TTC549 (cell line): ENCODE measurements around the gene TMEM117.
"Not testable (repeated sequence)": the region's sequence is repeated elsewhere in the genome, so short reads cannot be mapped to it uniquely, and the experiment has no call there.

Source experiments
- FAIRE-seq: peaks from 2 replicates; lab custom pipeline; 2012; peaks lifted over from hg19 to GRCh38; lab: Jason Lieb, UNC

Gene TMEM117

GRCh38 chr12:44026926-44027325 lies 191.0 kb downstream of the TMEM117 start:
- FAIRE-seq = not testable (repeated sequence)

- no peak for FAIRE-seq
Observed at GRCh38 chr12:44029194-44029593, 193.3 kb downstream of the TMEM117 start.

GRCh38 chr12:44031472-44032185 lies 195.7 kb downstream of the TMEM117 start:
- no peak for FAIRE-seq

GRCh38 chr12:44034906-44035305 lies 199.0 kb downstream of the TMEM117 start:
- FAIRE-seq = no peak

- FAIRE-seq = no peak
Observed at GRCh38 chr12:44036875-44037443, 201.1 kb downstream of the TMEM117 start.

- no peak for FAIRE-seq
Observed at GRCh38 chr12:44038411-44038810, 202.5 kb downstream of the TMEM117 start.

GRCh38 chr12:44044491-44044890 lies 208.6 kb downstream of the TMEM117 start:
- FAIRE-seq = not testable (repeated sequence)

GRCh38 chr12:44046732-44047417 lies 211.0 kb downstream of the TMEM117 start:
- no peak for FAIRE-seq

- FAIRE-seq = no peak
Observed at GRCh38 chr12:44052554-44052953, 216.7 kb downstream of the TMEM117 start.

- FAIRE-seq = no peak
Observed at GRCh38 chr12:44053549-44054127, 217.8 kb downstream of the TMEM117 start.

GRCh38 chr12:44054281-44054680 lies 218.4 kb downstream of the TMEM117 start:
- no peak for FAIRE-seq

- no peak for FAIRE-seq
Observed at GRCh38 chr12:44058366-44058765, 222.5 kb downstream of the TMEM117 start.

GRCh38 chr12:44059476-44059875 lies 223.6 kb downstream of the TMEM117 start:
- FAIRE-seq = no peak

- FAIRE-seq = no peak
Observed at GRCh38 chr12:44063671-44064070, 227.8 kb downstream of the TMEM117 start.

- FAIRE-seq = no peak
Observed at GRCh38 chr12:44076871-44077270, 241.0 kb downstream of the TMEM117 start.

- no peak for FAIRE-seq
Observed at GRCh38 chr12:44077294-44077693, 241.4 kb downstream of the TMEM117 start.

- FAIRE-seq = no peak
Observed at GRCh38 chr12:44078273-44078672, 242.4 kb downstream of the TMEM117 start.

GRCh38 chr12:44088647-44089046 lies 252.8 kb downstream of the TMEM117 start:
- FAIRE-seq = no peak

GRCh38 chr12:44091948-44092606 lies 256.2 kb downstream of the TMEM117 start:
- no peak for FAIRE-seq

- no peak for FAIRE-seq
Observed at GRCh38 chr12:44098786-44099185, 262.9 kb downstream of the TMEM117 start.

GRCh38 chr12:44099486-44099885 lies 263.6 kb downstream of the TMEM117 start:
- no peak for FAIRE-seq

- FAIRE-seq = no peak
Observed at GRCh38 chr12:44100264-44100663, 264.4 kb downstream of the TMEM117 start.

GRCh38 chr12:44101475-44101874 lies 265.6 kb downstream of the TMEM117 start:
- no peak for FAIRE-seq
